ENCODE measurements around the gene IARS1. TPM values are rescaled to one million over a fixed set of nuclear protein-coding genes. Genes with fewer than 3 reads are reported as not detected.

The IARS1 gene
- total and polyA plus RNA-seq, 2 donors (not counting 3 experiments of a cell fraction or from before 2014, with no cell fraction given) = 32.8 to 132 TPM

- intact Hi-C loops (cut with micrococcal nuclease) (loop anchor here (10.0 kb wide), 1 partner anchor 415 kb away; no protein-coding TSS in a partner anchor), dilution Hi-C loops (cut with MboI; ENCODE audit: extremely low pct_ligation_motif_present, low sequenced_read_pairs) (no loop called here)
- H2AFZ ChIP-seq (ENCODE audit: low read depth, low read length) = no peak overlapping the region
- peaks cover 0 to 25% of the 10 kb centered on the region in 2 experiments for H3K36me3 ChIP-seq (ENCODE audit: control insufficient read depth in 2 of 2, extremely low read depth in 1 of 2, insufficient read depth in 2 of 2, low read length in 2 of 2)
- ChIA-PET POLR2A (no interaction called here), CTCF (interaction anchor here (1.2 to 1.4 kb wide), 3 partner anchors 39 to 150 kb away, joined by 3 read pairs; no protein-coding TSS in a partner anchor)
- DNase-seq (ENCODE audit: low read depth, low spot score) (no peak), FAIRE-seq (no peak)
- TF ChIP-seq POLR2AphosphoS5 (IDR thresholded peaks at IDR 0.05; ENCODE audit: insufficient read depth, low read depth, low read length) (no peak), POLR2A (IDR thresholded peaks at IDR 0.05; ENCODE audit: low read depth, low read length) (no peak), MYC (IDR thresholded peaks at IDR 0.05; ENCODE audit: low read depth, low read length) (no peak), EZH2 (IDR thresholded peaks at IDR 0.05; ENCODE audit: borderline replicate concordance, low read depth, low read length, severe bottlenecking) (no peak), JUN (IDR thresholded peaks at IDR 0.05; ENCODE audit: borderline replicate concordance, insufficient read depth, insufficient read length, low read depth) (no peak), GATA2 (IDR thresholded peaks at IDR 0.05; ENCODE audit: insufficient read depth, insufficient read length, low read depth, low read length) (no peak), FOS (IDR thresholded peaks at IDR 0.05; ENCODE audit: borderline replicate concordance, insufficient read depth, low read length) (no peak)
- TF ChIP-seq, protein P1, sequence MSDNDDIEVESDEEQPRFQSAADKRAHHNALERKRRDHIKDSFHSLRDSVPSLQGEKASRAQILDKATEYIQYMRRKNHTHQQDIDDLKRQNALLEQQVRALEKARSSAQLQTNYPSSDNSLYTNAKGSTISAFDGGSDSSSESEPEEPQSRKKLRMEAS (IDR thresholded peaks at IDR 0.05; ENCODE audit: insufficient read depth, insufficient read length) = no peak
- TF ChIP-seq, protein P2, sequence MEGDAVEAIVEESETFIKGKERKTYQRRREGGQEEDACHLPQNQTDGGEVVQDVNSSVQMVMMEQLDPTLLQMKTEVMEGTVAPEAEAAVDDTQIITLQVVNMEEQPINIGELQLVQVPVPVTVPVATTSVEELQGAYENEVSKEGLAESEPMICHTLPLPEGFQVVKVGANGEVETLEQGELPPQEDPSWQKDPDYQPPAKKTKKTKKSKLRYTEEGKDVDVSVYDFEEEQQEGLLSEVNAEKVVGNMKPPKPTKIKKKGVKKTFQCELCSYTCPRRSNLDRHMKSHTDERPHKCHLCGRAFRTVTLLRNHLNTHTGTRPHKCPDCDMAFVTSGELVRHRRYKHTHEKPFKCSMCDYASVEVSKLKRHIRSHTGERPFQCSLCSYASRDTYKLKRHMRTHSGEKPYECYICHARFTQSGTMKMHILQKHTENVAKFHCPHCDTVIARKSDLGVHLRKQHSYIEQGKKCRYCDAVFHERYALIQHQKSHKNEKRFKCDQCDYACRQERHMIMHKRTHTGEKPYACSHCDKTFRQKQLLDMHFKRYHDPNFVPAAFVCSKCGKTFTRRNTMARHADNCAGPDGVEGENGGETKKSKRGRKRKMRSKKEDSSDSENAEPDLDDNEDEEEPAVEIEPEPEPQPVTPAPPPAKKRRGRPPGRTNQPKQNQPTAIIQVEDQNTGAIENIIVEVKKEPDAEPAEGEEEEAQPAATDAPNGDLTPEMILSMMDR (IDR thresholded peaks at IDR 0.05; ENCODE audit: extremely low read depth in 1 of 2, insufficient read depth in 1 of 2, low read depth in 1 of 2, low read length in 2 of 2) = no peak
- H3K9ac ChIP-seq (replicated peaks; ENCODE audit: extremely low read depth, insufficient read depth, low read length) = no peak overlapping the region
- H4K20me1 ChIP-seq (replicated peaks; ENCODE audit: control insufficient read depth, extremely low read depth, insufficient read depth, low read length) = no peaks in the 10 kb centered on the region
- no peaks in the 10 kb centered on the region for H3K27me3 ChIP-seq (ENCODE audit: control insufficient read depth in 2 of 2, insufficient read depth in 2 of 2, low read length in 2 of 2)
- no peak overlapping the region for H3K4me3 ChIP-seq (replicated peaks in 1 of 3; ENCODE audit: insufficient read depth in 1 of 3, low read depth in 1 of 3, low read length in 3 of 3)
- no peak overlapping the region for H3K27ac ChIP-seq (ENCODE audit: insufficient read depth, low read depth, low read length)
- peaks cover 22% of the 10 kb centered on the region for H3K4me1 ChIP-seq (ENCODE audit: control insufficient read depth, extremely low read depth, insufficient read depth, low read length)
- no peaks in the 10 kb centered on the region for H3K9me3 ChIP-seq (replicated peaks; ENCODE audit: control insufficient read depth, insufficient read depth, low read length)
- BruUV-seq (replicated peaks) = no TSS peak
- no peaks in the 10 kb centered on the region for H3K9me1 ChIP-seq (replicated peaks; ENCODE audit: control insufficient read depth, extremely low read depth, insufficient read depth, low read length)
- H3K79me2 ChIP-seq (ENCODE audit: control insufficient read depth, insufficient read depth, low read length) = peaks cover 75% of the 10 kb centered on the region
- no peak overlapping the region for H3K4me2 ChIP-seq (ENCODE audit: insufficient read depth, low read length)
Observed at GRCh38 chr9:92289708-92290390, 3.6 kb downstream of the IARS1 start.
